Measurements from ENCODE around the gene SPRY1. TPM values are rescaled to one million over a fixed set of nuclear protein-coding genes. Genes with fewer than 3 reads are reported as not detected.
A peak's percentile ranks its signal among the peaks of the same experiment; 100 is the strongest.

The SPRY1 gene
- total RNA-seq, 4 donors from 2014 or later: 113 to 381 (median 206) TPM

- H3K36me3 ChIP-seq: peaks cover 13% of the 10 kb centered on the region
- 24% methylated on average over 5 of the region's 5 CpGs for WGBS
- peak overlapping the region; percentile 92 for H3K4me3 ChIP-seq
- no peak for TF ChIP-seq EP300 (IDR thresholded peaks at IDR 0.05)
- H3K27ac ChIP-seq: peak overlapping the region; percentile 36
- H3K27me3 ChIP-seq: no peaks in the 10 kb centered on the region
- H3K4me1 ChIP-seq: peaks cover 55% of the 10 kb centered on the region
- H3K9me3 ChIP-seq: no peaks in the 10 kb centered on the region
- DNase-seq (ENCODE audit: low spot score in 2 of 2): no peak
These were observed 8.8 kb downstream of the SPRY1 start for GRCh38 chr4:123405267-123405865.

GRCh38 chr4:123406872-123407271 lies 10.3 kb downstream of the SPRY1 start:
- Histone ChIP-seq H3K27ac (no peak overlapping the region), H3K4me1 (peaks cover 48% of the 10 kb centered on the region), H3K36me3 (peaks cover 12% of the 10 kb centered on the region), H3K9me3 (no peaks in the 10 kb centered on the region), H3K4me3 (no peak overlapping the region), H3K27me3 (no peaks in the 10 kb centered on the region)
- no peak for DNase-seq (ENCODE audit: low spot score in 2 of 2)
- 81% methylated on average over 4 of the region's 4 CpGs for WGBS
- TF ChIP-seq CTCF (IDR thresholded peaks at IDR 0.05): no peak
- TF ChIP-seq EP300 (IDR thresholded peaks at IDR 0.05): no peak
- no peak for TF ChIP-seq POLR2A (IDR thresholded peaks at IDR 0.05)
- TF ChIP-seq POLR2AphosphoS5 (IDR thresholded peaks at IDR 0.05): no peak

DNA sequence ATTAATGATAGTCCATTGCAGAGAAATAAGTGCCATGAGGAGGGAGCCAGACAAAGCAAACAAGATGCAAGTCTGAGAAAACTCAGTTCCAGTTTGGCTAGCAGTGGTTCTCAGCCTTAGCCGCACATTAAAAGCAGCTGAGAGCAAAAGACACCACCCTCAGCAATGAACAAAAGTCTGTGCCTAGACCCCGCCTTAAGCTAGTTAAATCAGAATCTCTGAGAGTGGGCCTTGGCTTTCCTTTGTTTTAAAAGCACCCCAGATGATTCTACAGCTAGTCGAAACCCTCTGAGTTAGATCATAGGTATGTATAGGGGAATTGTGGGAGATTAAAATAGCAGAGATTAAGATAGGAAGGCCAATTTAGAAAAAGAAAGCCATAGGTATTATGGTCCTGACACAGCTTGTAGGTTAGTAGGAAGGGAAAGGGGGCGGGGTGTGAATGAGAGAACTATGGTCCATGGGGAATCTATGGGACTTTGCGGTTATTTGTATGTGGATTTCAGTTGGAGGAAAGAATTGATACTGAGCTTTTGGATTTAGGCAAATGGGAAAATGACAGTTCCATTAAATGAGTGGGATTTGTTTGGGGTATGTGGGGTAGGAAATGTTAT lies 12.0 kb downstream of the SPRY1 start:
- DNase-seq (ENCODE audit: low spot score in 2 of 2): no peak
- no peaks in the 10 kb centered on the region for H3K9me3 ChIP-seq
- peaks cover 40% of the 10 kb centered on the region for H3K4me1 ChIP-seq
- 76% methylated on average over 5 of the region's 5 CpGs for WGBS
- H3K4me3 ChIP-seq: no peak overlapping the region
- H3K27ac ChIP-seq: no peak overlapping the region
- H3K27me3 ChIP-seq: no peaks in the 10 kb centered on the region
- no peaks in the 10 kb centered on the region for H3K36me3 ChIP-seq
- no peak for TF ChIP-seq CTCF (IDR thresholded peaks at IDR 0.05)
- TF ChIP-seq EP300 (IDR thresholded peaks at IDR 0.05): no peak

GRCh38 chr4:123409334-123409733 lies 12.7 kb downstream of the SPRY1 start:
- DNase-seq (ENCODE audit: low spot score in 2 of 2): no peak
- Histone ChIP-seq H3K4me1 (peaks cover 34% of the 10 kb centered on the region), H3K4me3 (no peak overlapping the region), H3K9me3 (no peaks in the 10 kb centered on the region), H3K36me3 (no peaks in the 10 kb centered on the region), H3K27me3 (no peaks in the 10 kb centered on the region), H3K27ac (no peak overlapping the region)
- WGBS: 67% methylated on average over 2 of the region's 2 CpGs
- TF ChIP-seq POLR2AphosphoS5 (IDR thresholded peaks at IDR 0.05) (no peak), CTCF (IDR thresholded peaks at IDR 0.05) (no peak), EP300 (IDR thresholded peaks at IDR 0.05) (no peak), POLR2A (IDR thresholded peaks at IDR 0.05) (no peak)

GRCh38 chr4:123411514-123411913 lies 14.9 kb downstream of the SPRY1 start:
- TF ChIP-seq POLR2A (IDR thresholded peaks at IDR 0.05): no peak
- no peak for TF ChIP-seq CTCF (IDR thresholded peaks at IDR 0.05)
- no peak for TF ChIP-seq POLR2AphosphoS5 (IDR thresholded peaks at IDR 0.05)
- TF ChIP-seq EP300 (IDR thresholded peaks at IDR 0.05): no peak

More at GRCh38 chr4:123411514-123411913, 14.9 kb downstream of the SPRY1 start:
- 83% methylated on average over 5 of the region's 5 CpGs for WGBS
- Histone ChIP-seq H3K9me3 (no peaks in the 10 kb centered on the region), H3K4me1 (peaks cover 20% of the 10 kb centered on the region), H3K36me3 (no peaks in the 10 kb centered on the region), H3K4me3 (no peak overlapping the region), H3K27me3 (no peaks in the 10 kb centered on the region), H3K27ac (no peak overlapping the region)
- no peak for DNase-seq (ENCODE audit: low spot score in 2 of 2)
